GM12878 (cell line): ENCODE data around the gene RNF181. TPM values are rescaled to one million over a fixed set of nuclear protein-coding genes. Genes with fewer than 3 reads are reported as not detected.

Experiments used
- BMI1 ChIP-seq: fragments of 450-650 bp; IDR thresholded peaks from 2 replicates; pipeline ENCODE4 v1.6.1; 2016; ENCODE audit warnings: mild to moderate bottlenecking, moderate library complexity, borderline replicate concordance
- CHD2 ChIP-seq: IDR thresholded peaks from 2 replicates; pipeline ENCODE4 v1.6.1; 2011; ENCODE audit warnings: low read depth, low read length, improper control_type of control experiment, borderline replicate concordance
- EP300 ChIP-seq, 2 experiments: fragments of 150-350 bp in 1 of 2; IDR thresholded peaks; 2 replicates each; pipeline ENCODE4 v1.6.1; 2011 to 2012; ENCODE audit warnings: low read depth in 2 of 2, low read length in 2 of 2, borderline replicate concordance in 1 of 2, improper control_type of control experiment in 1 of 2, inconsistent platforms in 1 of 2; ENCODE audit not compliant: control insufficient read depth in 1 of 2
- KAT2A ChIP-seq: conservative IDR thresholded peaks from 2 replicates; pipeline ENCODE4 v1.6.1; 2011; ENCODE audit warnings: low read depth, low read length; ENCODE audit not compliant: control insufficient read depth
- MLLT1 ChIP-seq: fragments of 450-650 bp; IDR thresholded peaks from 2 replicates; pipeline ENCODE4 v1.6.1; 2016; ENCODE audit warnings: mild to moderate bottlenecking
- NRF1 ChIP-seq: conservative IDR thresholded peaks from 2 replicates; pipeline ENCODE4 v1.6.1; 2011; ENCODE audit warnings: mild to moderate bottlenecking, low read depth, low read length, improper control_type of control experiment
- POLR2A ChIP-seq: IDR thresholded peaks from 2 replicates; pipeline ENCODE4 v1.6.1; 2011; ENCODE audit warnings: low read depth, mild to moderate bottlenecking, low read length
- RELB ChIP-seq: fragments of 450-650 bp; IDR thresholded peaks from 2 replicates; pipeline ENCODE4 v1.6.1; 2017; ENCODE audit warnings: low read depth, mild to moderate bottlenecking, moderate library complexity
- REST ChIP-seq: IDR thresholded peaks from 2 replicates; pipeline ENCODE4 v1.6.1; 2012; ENCODE audit warnings: mild to moderate bottlenecking, low read depth, low read length
- SKIL ChIP-seq: fragments of 450-650 bp; IDR thresholded peaks from 2 replicates; pipeline ENCODE4 v1.6.1; 2017; ENCODE audit warnings: mild to moderate bottlenecking, low read depth, inconsistent platforms; ENCODE audit not compliant: poor library complexity, severe bottlenecking
- SREBF2 ChIP-seq: IDR thresholded peaks from 2 replicates; pipeline ENCODE4 v1.6.1; 2012; ENCODE audit warnings: mild to moderate bottlenecking, low read length
- USF1 ChIP-seq: IDR thresholded peaks from 2 replicates; pipeline ENCODE4 v1.6.1; 2011; ENCODE audit warnings: borderline replicate concordance, low read depth, mild to moderate bottlenecking, moderate library complexity, mixed read lengths, low read length; ENCODE audit not compliant: insufficient read depth; ENCODE audit errors: extremely low read length
- ZNF592 ChIP-seq: fragments of 450-650 bp; IDR thresholded peaks from 2 replicates; pipeline ENCODE4 v1.6.1; 2017; ENCODE audit warnings: mild to moderate bottlenecking, moderate library complexity
- polyA plus RNA-seq, 11 experiments: library from polyadenylated mRNA; depleted of rRNA in 4 of 11; unstranded in 6 of 11; stranded (reverse) in 5 of 11; fragments of >200 nt; fragmentation: Nextera tagmentation in 4 of 11; fragmentation: Illumina TruSeq in 1 of 11; extraction: Ambion mirVana in 4 of 11; extraction: Trizol in 1 of 11; gene quantifications; 1 replicate in 1 of 11; 2 replicates in 10 of 11; pipeline versions ENCODE4 v1.2.1 to v1.2.3, GENCODE V29; 2011 to 2016; ENCODE audit warnings: inconsistent platforms in 2 of 11, missing spikeins in 2 of 11, low read depth in 1 of 11
- total RNA-seq, 4 experiments: library from RNA; depleted of rRNA in 3 of 4; stranded (reverse); fragments of >200 nt in 3 of 4; fragmentation: Illumina TruSeq in 1 of 4; extraction: Trizol in 1 of 4; gene quantifications; 2 replicates each; pipeline versions ENCODE4 v1.2.1 to v1.2.3, GENCODE V29; 2013 to 2021

Gene RNF181
- total and polyA plus RNA-seq, 10 of the 15 experiments (the other 5 are each of a cell fraction or from before 2014, with no cell fraction given), result 101 to 409 (median 213) TPM

- TF ChIP-seq RELB (peak; percentile 90), USF1 (peak; percentile 81), NRF1 (no peak), SKIL (no peak), CHD2 (peak; percentile 87; the same call in 1 of the 2 replicates), REST (no peak), POLR2A (peak; percentile 97), EP300 (IDR thresholded peaks at IDR 0.05; ENCODE audit: borderline replicate concordance in 1 of 2, control insufficient read depth in 1 of 2, low read depth in 2 of 2, low read length in 2 of 2) (no peak), BMI1 (no peak), ZNF592 (no peak), KAT2A (no peak), SREBF2 (no peak), MLLT1 (peak; percentile 71; the same call in 1 of the 2 replicates)
These were observed at the start of gene RNF181 (continued) for GRCh38 chr2:85595301-85596025.
